ENCODE results near the gene PCP4L1.
"Not testable (repeated sequence)": the region's sequence is repeated elsewhere in the genome, so short reads cannot be mapped to it uniquely, and the experiment has no call there.

Gene PCP4L1

DNA sequence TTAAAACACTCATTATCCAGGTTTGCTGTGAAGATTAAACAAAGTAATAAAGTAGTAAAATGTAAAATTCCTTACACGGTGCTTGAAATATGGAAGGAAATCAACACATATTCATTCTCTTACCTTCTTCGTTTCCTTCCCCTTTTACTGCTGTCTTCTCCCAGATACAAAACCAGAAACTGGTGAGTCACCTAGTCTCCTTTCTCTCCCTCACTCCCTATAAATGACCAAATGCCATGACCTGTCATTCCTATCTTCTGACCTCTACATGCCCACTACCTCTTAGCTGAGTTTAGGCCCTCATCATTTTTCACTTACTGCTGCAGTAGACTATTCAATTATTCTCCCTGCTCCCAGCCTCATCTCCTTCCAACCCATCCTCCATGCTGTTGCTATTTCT is 16.2 kb upstream of the PCP4L1 start:
- no peak for DNase-seq (ENCODE audit: extremely low read depth, low read depth)
- H3K4me3 ChIP-seq (replicated peaks; ENCODE audit: low read depth, low read length) = no peak overlapping the region
- TF ChIP-seq, protein P1, sequence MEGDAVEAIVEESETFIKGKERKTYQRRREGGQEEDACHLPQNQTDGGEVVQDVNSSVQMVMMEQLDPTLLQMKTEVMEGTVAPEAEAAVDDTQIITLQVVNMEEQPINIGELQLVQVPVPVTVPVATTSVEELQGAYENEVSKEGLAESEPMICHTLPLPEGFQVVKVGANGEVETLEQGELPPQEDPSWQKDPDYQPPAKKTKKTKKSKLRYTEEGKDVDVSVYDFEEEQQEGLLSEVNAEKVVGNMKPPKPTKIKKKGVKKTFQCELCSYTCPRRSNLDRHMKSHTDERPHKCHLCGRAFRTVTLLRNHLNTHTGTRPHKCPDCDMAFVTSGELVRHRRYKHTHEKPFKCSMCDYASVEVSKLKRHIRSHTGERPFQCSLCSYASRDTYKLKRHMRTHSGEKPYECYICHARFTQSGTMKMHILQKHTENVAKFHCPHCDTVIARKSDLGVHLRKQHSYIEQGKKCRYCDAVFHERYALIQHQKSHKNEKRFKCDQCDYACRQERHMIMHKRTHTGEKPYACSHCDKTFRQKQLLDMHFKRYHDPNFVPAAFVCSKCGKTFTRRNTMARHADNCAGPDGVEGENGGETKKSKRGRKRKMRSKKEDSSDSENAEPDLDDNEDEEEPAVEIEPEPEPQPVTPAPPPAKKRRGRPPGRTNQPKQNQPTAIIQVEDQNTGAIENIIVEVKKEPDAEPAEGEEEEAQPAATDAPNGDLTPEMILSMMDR (IDR thresholded peaks at IDR 0.05; ENCODE audit: low read depth, low read length, missing control alignments) = no peak

DNA sequence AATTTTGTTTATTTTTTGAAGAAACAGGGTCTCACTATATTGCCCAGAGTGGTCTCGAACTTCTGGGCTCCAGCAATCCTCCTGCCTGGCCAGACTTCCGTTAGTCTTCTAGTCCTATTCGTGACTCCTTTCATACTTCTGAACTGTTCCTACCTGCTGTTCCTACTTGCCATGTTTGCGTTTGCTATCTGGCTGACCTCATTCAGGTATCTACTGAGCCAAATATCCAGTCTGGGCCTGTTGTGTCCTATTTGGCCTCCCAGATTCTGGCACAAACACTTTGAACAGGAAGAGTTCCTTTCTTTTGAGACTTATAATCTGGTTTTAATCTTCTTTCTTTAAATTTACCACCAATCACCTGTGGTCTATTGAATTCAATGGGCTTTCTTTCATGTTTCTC is 13.7 kb upstream of the PCP4L1 start:
- no peak for DNase-seq (ENCODE audit: extremely low read depth, low read depth)
- no peak overlapping the region for H3K4me3 ChIP-seq (replicated peaks; ENCODE audit: low read depth, low read length)
- TF ChIP-seq, protein P1 (IDR thresholded peaks at IDR 0.05; ENCODE audit: low read depth, low read length, missing control alignments) = no peak

DNA sequence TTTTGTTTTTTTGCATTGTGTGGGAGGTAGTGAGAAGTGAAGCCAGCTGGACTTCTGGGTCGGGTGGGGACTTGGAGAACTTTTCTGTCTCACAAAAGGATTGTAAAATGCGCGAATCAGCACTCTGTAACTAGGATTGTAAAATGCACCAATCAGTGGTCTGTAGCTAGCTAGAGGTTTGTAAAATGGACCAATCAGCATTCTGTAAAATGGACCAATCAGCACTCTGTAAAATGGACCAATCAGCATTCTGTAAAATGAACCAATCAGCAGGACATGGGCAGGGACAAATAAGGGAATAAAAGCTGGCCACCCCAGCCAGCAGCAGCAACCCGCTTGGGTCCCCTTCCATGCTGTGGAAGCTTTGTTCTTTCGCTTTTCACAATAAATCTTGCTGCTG is 8.4 kb upstream of the PCP4L1 start:
- H3K4me3 ChIP-seq (replicated peaks; ENCODE audit: low read depth, low read length); DNase-seq (ENCODE audit: extremely low read depth, low read depth): not testable (repeated sequence)

DNA sequence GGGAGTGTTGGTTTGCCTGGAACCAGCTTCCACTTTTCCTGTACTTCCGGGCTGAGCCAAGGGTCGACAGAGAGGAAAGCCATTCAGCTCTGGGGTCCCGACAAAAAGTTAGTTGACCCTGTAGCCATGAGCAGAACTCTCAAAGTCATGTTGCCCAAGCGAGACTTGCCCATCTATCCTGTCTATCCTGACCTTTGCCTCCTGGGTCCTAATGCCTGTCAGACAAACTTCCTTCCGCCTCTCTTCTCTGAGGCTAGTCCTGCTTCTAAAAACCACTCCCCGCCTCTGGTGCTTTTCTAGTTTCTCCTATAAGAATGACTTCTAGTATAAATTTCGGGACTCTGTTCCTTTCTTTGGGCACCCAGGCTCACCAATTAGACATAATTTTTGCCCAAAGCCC is 7.7 kb upstream of the PCP4L1 start:
- DNase-seq (ENCODE audit: extremely low read depth, low read depth) = no peak
- H3K4me3 ChIP-seq (replicated peaks; ENCODE audit: low read depth, low read length) = no peak overlapping the region
- TF ChIP-seq, protein P1 (IDR thresholded peaks at IDR 0.05; ENCODE audit: low read depth, low read length, missing control alignments) = no peak

DNA sequence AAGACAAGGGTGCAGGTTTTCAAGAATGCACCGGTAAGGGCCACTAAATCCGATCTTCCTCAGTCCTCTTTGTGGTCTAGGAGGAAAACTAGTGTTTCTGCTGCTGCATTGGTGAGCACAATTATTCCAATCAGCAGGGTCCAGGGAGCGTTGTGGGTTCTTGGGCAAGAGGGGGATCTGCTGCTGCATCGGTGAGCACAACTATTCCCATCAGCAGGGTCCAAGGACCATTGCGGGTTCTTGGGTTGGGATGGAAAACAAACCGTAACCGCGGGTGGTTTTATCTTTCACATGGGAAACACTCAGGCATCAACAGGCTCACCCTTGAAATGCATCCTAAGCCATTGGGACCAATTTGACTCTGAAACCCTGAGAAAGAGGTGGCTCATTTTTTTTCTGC is 7.0 kb upstream of the PCP4L1 start:
- no peak for DNase-seq (ENCODE audit: extremely low read depth, low read depth)
- TF ChIP-seq, protein P1 (IDR thresholded peaks at IDR 0.05; ENCODE audit: low read depth, low read length, missing control alignments) = no peak

DNA sequence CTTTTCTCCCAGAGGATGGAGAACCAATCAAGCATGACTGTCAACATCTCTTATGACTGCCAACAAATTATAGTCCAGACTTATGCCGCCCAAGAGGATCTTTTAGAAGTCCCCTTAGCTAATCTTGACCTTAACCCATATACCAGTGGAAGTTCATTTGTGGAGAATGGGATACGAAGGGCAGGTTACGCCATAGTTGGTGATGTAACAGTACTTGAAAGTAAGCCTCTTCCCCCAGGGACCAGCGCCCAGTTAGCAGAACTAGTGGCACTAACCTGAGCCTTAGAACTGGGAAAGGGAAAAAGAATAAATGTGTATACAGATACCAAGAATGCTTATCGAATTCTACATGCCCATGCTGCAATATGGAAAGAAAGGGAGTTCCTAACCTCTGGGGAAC is 3.2 kb upstream of the PCP4L1 start:
- not testable (repeated sequence) for H3K4me3 ChIP-seq (replicated peaks; ENCODE audit: low read depth, low read length); DNase-seq (ENCODE audit: extremely low read depth, low read depth)

More for the DNA sequence above, 7.0 kb upstream of the PCP4L1 start:
- no peak overlapping the region for H3K4me3 ChIP-seq (replicated peaks; ENCODE audit: low read depth, low read length)

DNA sequence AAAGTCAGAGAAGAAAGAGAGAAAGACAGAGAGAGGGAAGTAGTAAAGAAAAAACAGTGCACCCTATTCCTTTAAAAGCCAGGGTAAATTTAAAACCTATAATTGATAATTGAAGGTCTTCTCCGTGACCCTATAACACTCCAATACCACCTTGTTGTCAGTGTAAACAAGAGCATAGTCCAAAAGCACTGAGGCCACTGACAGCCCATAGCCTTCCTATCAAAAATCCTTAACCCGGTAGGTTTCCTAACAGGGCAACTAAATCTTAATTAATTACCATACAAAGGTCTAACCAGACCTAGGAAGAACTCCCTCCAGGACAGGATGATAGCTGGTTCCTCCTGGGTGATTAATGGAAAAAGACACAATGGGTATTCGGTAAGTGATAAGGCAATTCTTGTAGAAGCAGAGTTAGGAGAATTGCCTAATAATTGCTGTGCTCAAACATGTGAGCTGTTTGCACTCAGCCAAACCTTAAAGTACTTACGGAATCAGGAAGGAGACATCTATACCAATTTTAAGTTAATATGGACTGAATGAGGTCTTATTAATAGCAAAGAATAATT is 2.5 kb upstream of the PCP4L1 start:
- DNase-seq (ENCODE audit: extremely low read depth, low read depth); H3K4me3 ChIP-seq (replicated peaks; ENCODE audit: low read depth, low read length): not testable (repeated sequence)

DNA sequence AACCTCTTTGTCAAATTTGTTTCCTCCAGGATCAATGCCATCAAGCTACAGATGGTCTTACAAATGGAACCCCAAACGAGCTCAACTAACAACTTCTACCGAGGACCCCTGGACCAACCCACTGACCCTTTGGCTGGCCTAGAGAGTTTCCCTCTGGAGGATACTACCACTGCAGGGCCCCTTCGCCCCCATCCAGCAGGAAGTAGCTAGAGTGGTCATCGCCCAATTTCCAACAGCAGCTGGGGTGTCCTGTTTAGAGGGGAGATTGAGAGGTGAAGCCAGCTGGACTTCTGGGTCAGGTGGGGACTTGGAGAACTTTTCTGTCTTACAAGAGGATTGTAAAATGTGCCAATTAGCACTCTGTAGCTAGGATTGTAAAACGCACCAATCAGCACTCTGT is 1.4 kb upstream of the PCP4L1 start:
- not testable (repeated sequence) for DNase-seq (ENCODE audit: extremely low read depth, low read depth); H3K4me3 ChIP-seq (replicated peaks; ENCODE audit: low read depth, low read length)

DNA sequence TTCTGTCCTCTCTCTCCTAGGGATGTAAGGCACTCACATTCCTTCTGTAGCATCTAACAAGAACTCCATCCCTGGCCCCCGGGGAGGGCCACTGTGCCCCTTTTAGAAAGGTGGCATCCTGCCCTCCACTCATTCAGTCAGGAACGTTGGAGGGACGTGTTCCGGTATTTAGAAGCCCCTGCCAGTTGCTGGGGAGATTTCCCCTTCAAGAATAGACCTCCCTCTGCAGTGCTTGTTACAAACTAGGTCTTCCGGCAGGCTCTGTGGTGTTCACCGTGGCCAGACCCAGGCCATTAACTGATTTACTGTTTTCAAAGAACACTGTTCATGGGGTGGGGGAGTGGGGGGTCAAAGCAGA is 779 bp downstream of the PCP4L1 start:
- no peak overlapping the region for H3K4me3 ChIP-seq (replicated peaks; ENCODE audit: low read depth, low read length)
- no peak for DNase-seq (ENCODE audit: extremely low read depth, low read depth)
- TF ChIP-seq, protein P1 (IDR thresholded peaks at IDR 0.05; ENCODE audit: low read depth, low read length, missing control alignments) = no peak
